ENCODE results near the gene UBALD2. TPM values are rescaled to one million over a fixed set of nuclear protein-coding genes. Genes with fewer than 3 reads are reported as not detected.
"Not testable (repeated sequence)": the region's sequence is repeated elsewhere in the genome, so short reads cannot be mapped to it uniquely, and the experiment has no call there.

UBALD2 gene
- total and polyA plus RNA-seq, 2 donors (not counting 3 experiments of a cell fraction or from before 2014, with no cell fraction given): 46.9 to 70.9 TPM

- no peaks in the 10 kb centered on the region for H3K79me2 ChIP-seq (ENCODE audit: control insufficient read depth, insufficient read depth, low read length)
- H3K36me3 ChIP-seq (ENCODE audit: control insufficient read depth in 2 of 2, extremely low read depth in 1 of 2, insufficient read depth in 2 of 2, low read length in 2 of 2): no peaks in the 10 kb centered on the region
- DNase-seq (ENCODE audit: low read depth, low spot score) (no peak), FAIRE-seq (peak; percentile 46)
- no peak overlapping the region for H3K27ac ChIP-seq (ENCODE audit: insufficient read depth, low read depth, low read length)
- no TSS peak for BruUV-seq (replicated peaks)
- H3K9me3 ChIP-seq (replicated peaks; ENCODE audit: control insufficient read depth, insufficient read depth, low read length): no peaks in the 10 kb centered on the region
- no peak overlapping the region for H3K4me2 ChIP-seq (ENCODE audit: insufficient read depth, low read length)
- no peaks in the 10 kb centered on the region for H3K4me1 ChIP-seq (ENCODE audit: control insufficient read depth, extremely low read depth, insufficient read depth, low read length)
- no peaks in the 10 kb centered on the region for H3K9me1 ChIP-seq (replicated peaks; ENCODE audit: control insufficient read depth, extremely low read depth, insufficient read depth, low read length)
- no peak overlapping the region for H3K4me3 ChIP-seq (replicated peaks in 1 of 3; ENCODE audit: insufficient read depth in 1 of 3, low read depth in 1 of 3, low read length in 3 of 3)
- no peak overlapping the region for H3K9ac ChIP-seq (replicated peaks; ENCODE audit: extremely low read depth, insufficient read depth, low read length)
- POLR2A ChIA-PET: no interaction called here
- CTCF ChIA-PET: interaction anchor here (0.7 to 8.6 kb wide), 13 partner anchors 33 to 174 kb away, joined by 3 to 155 read pairs (median 7); partner anchors contain the start of genes PRPSAP1 and SPHK1
- intact Hi-C loops (cut with micrococcal nuclease) (no loop called here), dilution Hi-C loops (cut with MboI; ENCODE audit: extremely low pct_ligation_motif_present, low sequenced_read_pairs) (no loop called here)
- TF ChIP-seq EZH2 (IDR thresholded peaks at IDR 0.05; ENCODE audit: borderline replicate concordance, low read depth, low read length, severe bottlenecking) (no peak), GATA2 (IDR thresholded peaks at IDR 0.05; ENCODE audit: insufficient read depth, insufficient read length, low read depth, low read length) (no peak), POLR2A (IDR thresholded peaks at IDR 0.05; ENCODE audit: low read depth, low read length) (no peak), POLR2AphosphoS5 (IDR thresholded peaks at IDR 0.05; ENCODE audit: insufficient read depth, low read depth, low read length) (no peak), MYC (IDR thresholded peaks at IDR 0.05; ENCODE audit: low read depth, low read length) (no peak), FOS (IDR thresholded peaks at IDR 0.05; ENCODE audit: borderline replicate concordance, insufficient read depth, low read length) (no peak), JUN (IDR thresholded peaks at IDR 0.05; ENCODE audit: borderline replicate concordance, insufficient read depth, insufficient read length, low read depth) (no peak), CTCF (IDR thresholded peaks at IDR 0.05; ENCODE audit: extremely low read depth in 1 of 2, insufficient read depth in 1 of 2, low read depth in 1 of 2, low read length in 2 of 2) (no peak), MAX (IDR thresholded peaks at IDR 0.05; ENCODE audit: insufficient read depth, insufficient read length) (no peak)
- no peak overlapping the region for H2AFZ ChIP-seq (ENCODE audit: low read depth, low read length)
- no peaks in the 10 kb centered on the region for H4K20me1 ChIP-seq (replicated peaks; ENCODE audit: control insufficient read depth, extremely low read depth, insufficient read depth, low read length)
- no peaks in the 10 kb centered on the region for H3K27me3 ChIP-seq (ENCODE audit: control insufficient read depth in 2 of 2, insufficient read depth in 2 of 2, low read length in 2 of 2)
Measured at GRCh38 chr17:76304226-76305134, 39.3 kb downstream of the UBALD2 start.

GRCh38 chr17:76305135-76305454 lies 39.9 kb downstream of the UBALD2 start:
- H3K79me2 ChIP-seq (ENCODE audit: control insufficient read depth, insufficient read depth, low read length); H3K9me3 ChIP-seq (replicated peaks; ENCODE audit: control insufficient read depth, insufficient read depth, low read length); H4K20me1 ChIP-seq (replicated peaks; ENCODE audit: control insufficient read depth, extremely low read depth, insufficient read depth, low read length); POLR2A ChIA-PET; H3K4me1 ChIP-seq (ENCODE audit: control insufficient read depth, extremely low read depth, insufficient read depth, low read length); dilution Hi-C loops (cut with MboI; ENCODE audit: extremely low pct_ligation_motif_present, low sequenced_read_pairs); H2AFZ ChIP-seq (ENCODE audit: low read depth, low read length); H3K27me3 ChIP-seq (ENCODE audit: control insufficient read depth in 2 of 2, insufficient read depth in 2 of 2, low read length in 2 of 2); intact Hi-C loops (cut with micrococcal nuclease); H3K9me1 ChIP-seq (replicated peaks; ENCODE audit: control insufficient read depth, extremely low read depth, insufficient read depth, low read length); H3K9ac ChIP-seq (replicated peaks; ENCODE audit: extremely low read depth, insufficient read depth, low read length); DNase-seq (ENCODE audit: low read depth, low spot score); H3K36me3 ChIP-seq (ENCODE audit: control insufficient read depth in 2 of 2, extremely low read depth in 1 of 2, insufficient read depth in 2 of 2, low read length in 2 of 2); FAIRE-seq; H3K4me3 ChIP-seq (replicated peaks in 1 of 3; ENCODE audit: insufficient read depth in 1 of 3, low read depth in 1 of 3, low read length in 3 of 3); H3K27ac ChIP-seq (ENCODE audit: insufficient read depth, low read depth, low read length); H3K4me2 ChIP-seq (ENCODE audit: insufficient read depth, low read length); BruUV-seq (replicated peaks): not testable (repeated sequence)
- CTCF ChIA-PET: interaction anchor here (1.4 to 8.6 kb wide), 7 partner anchors 33 to 153 kb away, joined by 3 to 155 read pairs (median 13); partner anchors contain the start of gene SPHK1

Data from endothelial cell of umbilical vein (primary cell).